Measurements from ENCODE around the gene A3GALT2.

The A3GALT2 gene

GRCh38 chr1:33324677-33325575, 4.0 kb upstream of the A3GALT2 start:
- TF ChIP-seq, protein P1, sequence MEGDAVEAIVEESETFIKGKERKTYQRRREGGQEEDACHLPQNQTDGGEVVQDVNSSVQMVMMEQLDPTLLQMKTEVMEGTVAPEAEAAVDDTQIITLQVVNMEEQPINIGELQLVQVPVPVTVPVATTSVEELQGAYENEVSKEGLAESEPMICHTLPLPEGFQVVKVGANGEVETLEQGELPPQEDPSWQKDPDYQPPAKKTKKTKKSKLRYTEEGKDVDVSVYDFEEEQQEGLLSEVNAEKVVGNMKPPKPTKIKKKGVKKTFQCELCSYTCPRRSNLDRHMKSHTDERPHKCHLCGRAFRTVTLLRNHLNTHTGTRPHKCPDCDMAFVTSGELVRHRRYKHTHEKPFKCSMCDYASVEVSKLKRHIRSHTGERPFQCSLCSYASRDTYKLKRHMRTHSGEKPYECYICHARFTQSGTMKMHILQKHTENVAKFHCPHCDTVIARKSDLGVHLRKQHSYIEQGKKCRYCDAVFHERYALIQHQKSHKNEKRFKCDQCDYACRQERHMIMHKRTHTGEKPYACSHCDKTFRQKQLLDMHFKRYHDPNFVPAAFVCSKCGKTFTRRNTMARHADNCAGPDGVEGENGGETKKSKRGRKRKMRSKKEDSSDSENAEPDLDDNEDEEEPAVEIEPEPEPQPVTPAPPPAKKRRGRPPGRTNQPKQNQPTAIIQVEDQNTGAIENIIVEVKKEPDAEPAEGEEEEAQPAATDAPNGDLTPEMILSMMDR (conservative IDR thresholded peaks at IDR 0.05; ENCODE audit: low read depth) = no peak
- no peak for DNase-seq (ENCODE audit: low spot score)
- POLR2A ChIA-PET (ENCODE audit: low non-redundant PET) = no interaction called here
- CTCF ChIA-PET = no interaction called here
- H3K27ac ChIP-seq = peak overlapping the region; percentile 47

- no peak for DNase-seq (ENCODE audit: low spot score)
- CTCF ChIA-PET = no interaction called here
- TF ChIP-seq, protein P1 (conservative IDR thresholded peaks at IDR 0.05; ENCODE audit: low read depth) = no peak
- POLR2A ChIA-PET (ENCODE audit: low non-redundant PET) = no interaction called here
- peak overlapping the region; percentile 47 for H3K27ac ChIP-seq
Observed at GRCh38 chr1:33323663-33324477, 3.0 kb upstream of the A3GALT2 start.

DNA sequence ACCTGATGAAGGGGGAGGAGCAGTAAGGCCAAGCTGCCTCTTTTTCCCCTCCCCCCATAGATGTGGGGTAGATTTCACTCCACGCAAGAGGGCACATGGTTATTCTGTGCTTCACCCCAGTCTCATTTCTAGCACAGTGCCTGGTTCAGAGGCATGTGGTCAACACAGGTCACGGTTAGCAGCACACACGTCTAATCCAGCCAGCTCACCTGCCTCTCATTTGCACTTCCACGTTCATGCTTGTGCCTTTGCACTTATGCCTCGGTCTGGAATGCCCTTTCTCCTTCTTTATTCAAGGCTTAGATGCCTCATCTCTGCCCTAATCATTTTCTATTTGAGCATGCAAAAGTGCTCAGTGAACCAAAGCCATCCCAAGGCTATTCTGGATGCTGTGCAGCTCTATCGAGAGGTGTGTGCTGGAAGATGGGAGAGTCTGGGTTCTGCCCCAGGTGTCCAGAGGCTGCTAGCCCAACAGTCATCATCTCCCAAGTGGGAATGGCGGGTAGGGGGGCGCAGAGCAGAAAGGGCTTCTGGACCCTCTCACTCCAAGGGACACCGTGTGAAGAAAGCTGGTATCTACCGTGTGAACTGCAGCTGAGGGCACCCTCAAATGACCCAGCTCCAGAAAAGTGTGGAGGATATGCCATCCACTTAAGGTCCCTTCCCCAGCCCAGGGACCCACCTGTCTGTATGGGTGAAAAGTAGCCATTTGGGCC, 2.1 kb upstream of the A3GALT2 start:
- TF ChIP-seq, protein P1 (conservative IDR thresholded peaks at IDR 0.05; ENCODE audit: low read depth) = no peak
- CTCF ChIA-PET = no interaction called here
- H3K27ac ChIP-seq = peak overlapping the region; percentile 47
- DNase-seq (ENCODE audit: low spot score) = no peak
- POLR2A ChIA-PET (ENCODE audit: low non-redundant PET) = no interaction called here

- DNase-seq (ENCODE audit: low spot score) = no peak
- TF ChIP-seq, protein P1 (conservative IDR thresholded peaks at IDR 0.05; ENCODE audit: low read depth) = no peak
- peak overlapping the region; percentile 47 for H3K27ac ChIP-seq
- POLR2A ChIA-PET (ENCODE audit: low non-redundant PET) = no interaction called here
- CTCF ChIA-PET = interaction anchor here (1.6 kb wide), 1 partner anchor 27 kb away, joined by 4 read pairs; no protein-coding TSS in a partner anchor
Observed at GRCh38 chr1:33322109-33322508, 1.2 kb upstream of the A3GALT2 start.

DNA sequence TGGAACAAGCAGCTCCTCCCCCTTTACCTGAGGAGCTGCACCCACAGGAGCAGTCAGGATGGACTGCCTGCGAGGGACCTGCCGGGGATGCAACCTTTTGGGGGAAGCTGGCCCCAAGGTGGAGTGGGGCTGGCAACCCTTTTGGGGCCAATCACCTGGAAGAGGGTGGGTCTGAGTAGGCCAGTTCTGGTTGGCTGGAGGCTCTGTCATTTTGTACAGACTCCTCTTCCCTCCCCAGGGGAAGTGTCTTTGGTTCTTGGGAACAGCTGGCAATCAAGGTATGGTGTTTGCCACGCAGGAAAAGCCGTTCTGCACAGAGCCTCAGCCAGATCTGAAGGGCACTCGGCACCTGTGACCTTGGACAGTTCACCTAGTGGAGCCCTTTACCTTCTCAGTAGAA, 280 bp upstream of the A3GALT2 start:
- CTCF ChIA-PET = interaction anchor here (1.0 to 1.6 kb wide), 2 partner anchors 9 to 26 kb away, joined by 3 to 4 read pairs; no protein-coding TSS in a partner anchor
- POLR2A ChIA-PET (ENCODE audit: low non-redundant PET) = no interaction called here
- peak; percentile 30 for DNase-seq (ENCODE audit: low spot score)

More for the DNA sequence above, 280 bp upstream of the A3GALT2 start:
- peak overlapping the region; percentile 20; the same call in 1 of the 2 replicates for H3K27ac ChIP-seq
- TF ChIP-seq, protein P1 (conservative IDR thresholded peaks at IDR 0.05; ENCODE audit: low read depth) = no peak

Measured in RWPE1 (cell line).